ENCODE results near the gene CLINT1. TPM values are rescaled to one million over a fixed set of nuclear protein-coding genes. Genes with fewer than 3 reads are reported as not detected.
A peak's percentile ranks its signal among the peaks of the same experiment; 100 is the strongest.

The CLINT1 gene
- total RNA-seq, 2 donors from 2014 or later = 76.6 to 80.9 TPM

- H3K9me3 Mint-ChIP-seq = no peaks in the 10 kb centered on the region
- no peak overlapping the region for H3K4me3 Mint-ChIP-seq
- H3K4me1 Mint-ChIP-seq (ENCODE audit: low read depth in 2 of 2) = no peaks in the 10 kb centered on the region
- H3K36me3 Mint-ChIP-seq = no peaks in the 10 kb centered on the region
- ATAC-seq (no peak), DNase-seq (ENCODE audit: low spot score) (no peak)
- H3K27me3 Mint-ChIP-seq = no peaks in the 10 kb centered on the region
- no peak overlapping the region for H3K27ac Mint-ChIP-seq
These were observed 79.7 kb downstream of the CLINT1 start for GRCh38 chr5:157779221-157779620.

- ATAC-seq = no peak
- no peaks in the 10 kb centered on the region for H3K4me1 Mint-ChIP-seq (ENCODE audit: low read depth in 2 of 2)
- H3K36me3 Mint-ChIP-seq = no peaks in the 10 kb centered on the region
- DNase-seq (ENCODE audit: low spot score) = no peak
- H3K27me3 Mint-ChIP-seq = no peaks in the 10 kb centered on the region
- H3K27ac Mint-ChIP-seq = no peak overlapping the region
- no peak overlapping the region for H3K4me3 Mint-ChIP-seq
- no peaks in the 10 kb centered on the region for H3K9me3 Mint-ChIP-seq
These were observed 80.7 kb downstream of the CLINT1 start for GRCh38 chr5:157778121-157778805.

- no peaks in the 10 kb centered on the region for H3K27me3 Mint-ChIP-seq
- H3K4me3 Mint-ChIP-seq = no peak overlapping the region
- H3K27ac Mint-ChIP-seq = no peak overlapping the region
- no peak for DNase-seq (ENCODE audit: low spot score)
- no peaks in the 10 kb centered on the region for H3K4me1 Mint-ChIP-seq (ENCODE audit: low read depth in 2 of 2)
- no peak for ATAC-seq
- H3K36me3 Mint-ChIP-seq = no peaks in the 10 kb centered on the region
- no peaks in the 10 kb centered on the region for H3K9me3 Mint-ChIP-seq
These were observed 86.8 kb downstream of the CLINT1 start for GRCh38 chr5:157772127-157772526.

GRCh38 chr5:157770665-157771064, 88.3 kb downstream of the CLINT1 start:
- H3K27ac Mint-ChIP-seq = no peak overlapping the region
- H3K4me1 Mint-ChIP-seq (ENCODE audit: low read depth in 2 of 2) = no peaks in the 10 kb centered on the region
- H3K36me3 Mint-ChIP-seq = no peaks in the 10 kb centered on the region
- DNase-seq (ENCODE audit: low spot score) = no peak
- no peak overlapping the region for H3K4me3 Mint-ChIP-seq
- H3K27me3 Mint-ChIP-seq = no peaks in the 10 kb centered on the region
- no peak for ATAC-seq
- H3K9me3 Mint-ChIP-seq = no peaks in the 10 kb centered on the region

- no peaks in the 10 kb centered on the region for H3K27me3 Mint-ChIP-seq
- no peaks in the 10 kb centered on the region for H3K9me3 Mint-ChIP-seq
- H3K4me3 Mint-ChIP-seq = no peak overlapping the region
- H3K36me3 Mint-ChIP-seq = no peaks in the 10 kb centered on the region
- no peak for ATAC-seq
- no peak overlapping the region for H3K27ac Mint-ChIP-seq
- H3K4me1 Mint-ChIP-seq (ENCODE audit: low read depth in 2 of 2) = no peaks in the 10 kb centered on the region
- no peak for DNase-seq (ENCODE audit: low spot score)
These were observed 91.3 kb downstream of the CLINT1 start for GRCh38 chr5:157767689-157768088.

GRCh38 chr5:157766902-157767301, 92.0 kb downstream of the CLINT1 start:
- ATAC-seq (no peak), DNase-seq (ENCODE audit: low spot score) (no peak)
- Mint-ChIP-seq H3K4me3 (no peak overlapping the region), H3K9me3 (no peaks in the 10 kb centered on the region), H3K27me3 (no peaks in the 10 kb centered on the region), H3K4me1 (ENCODE audit: low read depth in 2 of 2) (no peaks in the 10 kb centered on the region), H3K27ac (no peak overlapping the region), H3K36me3 (no peaks in the 10 kb centered on the region)

- no peaks in the 10 kb centered on the region for H3K36me3 Mint-ChIP-seq
- H3K27ac Mint-ChIP-seq = no peak overlapping the region
- ATAC-seq = no peak
- no peak for DNase-seq (ENCODE audit: low spot score)
- H3K4me3 Mint-ChIP-seq = no peak overlapping the region
- H3K4me1 Mint-ChIP-seq (ENCODE audit: low read depth in 2 of 2) = no peaks in the 10 kb centered on the region
- no peaks in the 10 kb centered on the region for H3K27me3 Mint-ChIP-seq
- H3K9me3 Mint-ChIP-seq = no peaks in the 10 kb centered on the region
These were observed 92.5 kb downstream of the CLINT1 start for GRCh38 chr5:157766442-157766841.

GRCh38 chr5:157764531-157764930, 94.4 kb downstream of the CLINT1 start:
- Mint-ChIP-seq H3K9me3 (no peaks in the 10 kb centered on the region), H3K4me1 (ENCODE audit: low read depth in 2 of 2) (no peaks in the 10 kb centered on the region), H3K27me3 (no peaks in the 10 kb centered on the region), H3K27ac (no peak overlapping the region), H3K4me3 (no peak overlapping the region), H3K36me3 (peaks cover 4% of the 10 kb centered on the region)
- ATAC-seq (no peak), DNase-seq (ENCODE audit: low spot score) (no peak)

GRCh38 chr5:157761690-157762621, 97.0 kb downstream of the CLINT1 start:
- Mint-ChIP-seq H3K27ac (no peak overlapping the region), H3K36me3 (peaks cover 4% of the 10 kb centered on the region), H3K9me3 (no peaks in the 10 kb centered on the region), H3K4me3 (no peak overlapping the region), H3K4me1 (ENCODE audit: low read depth in 2 of 2) (no peaks in the 10 kb centered on the region), H3K27me3 (no peaks in the 10 kb centered on the region)
- no peak for DNase-seq (ENCODE audit: low spot score)
- peak; percentile 73 to 77 for ATAC-seq

GRCh38 chr5:157758706-157759105, 100.2 kb downstream of the CLINT1 start:
- Mint-ChIP-seq H3K9me3 (no peaks in the 10 kb centered on the region), H3K27ac (no peak overlapping the region), H3K4me3 (no peak overlapping the region), H3K36me3 (peaks cover 4% of the 10 kb centered on the region), H3K27me3 (no peaks in the 10 kb centered on the region), H3K4me1 (ENCODE audit: low read depth in 2 of 2) (no peaks in the 10 kb centered on the region)
- DNase-seq (ENCODE audit: low spot score) = no peak
- ATAC-seq = no peak

- Mint-ChIP-seq H3K27ac (no peak overlapping the region), H3K4me1 (ENCODE audit: low read depth in 2 of 2) (no peaks in the 10 kb centered on the region), H3K9me3 (no peaks in the 10 kb centered on the region), H3K4me3 (no peak overlapping the region), H3K27me3 (no peaks in the 10 kb centered on the region), H3K36me3 (peaks cover 9% of the 10 kb centered on the region)
- DNase-seq (ENCODE audit: low spot score) (no peak), ATAC-seq (peak in 1 of 2 donors; percentile 53)
These were observed 102.8 kb downstream of the CLINT1 start for GRCh38 chr5:157756122-157756521.

GRCh38 chr5:157750320-157750719, 108.6 kb downstream of the CLINT1 start:
- no peak for ATAC-seq

GRCh38 chr5:157749462-157749799, 109.5 kb downstream of the CLINT1 start:
- Mint-ChIP-seq H3K4me3 (no peak overlapping the region), H3K4me1 (ENCODE audit: low read depth in 2 of 2) (peaks cover 14 to 24% of the 10 kb centered on the region in 2 donors), H3K27me3 (no peaks in the 10 kb centered on the region), H3K27ac (no peak overlapping the region), H3K9me3 (no peaks in the 10 kb centered on the region), H3K36me3 (peaks cover 4% of the 10 kb centered on the region)
- DNase-seq (ENCODE audit: low spot score) (no peak), ATAC-seq (no peak)

More at GRCh38 chr5:157750320-157750719, 108.6 kb downstream of the CLINT1 start:
- no peak overlapping the region for H3K4me3 Mint-ChIP-seq
- peaks cover 4% of the 10 kb centered on the region for H3K36me3 Mint-ChIP-seq
- no peak for DNase-seq (ENCODE audit: low spot score)
- H3K4me1 Mint-ChIP-seq (ENCODE audit: low read depth in 2 of 2) = peaks cover 7 to 16% of the 10 kb centered on the region in 2 donors
- no peaks in the 10 kb centered on the region for H3K9me3 Mint-ChIP-seq
- H3K27ac Mint-ChIP-seq = no peak overlapping the region
- H3K27me3 Mint-ChIP-seq = no peaks in the 10 kb centered on the region

- Mint-ChIP-seq H3K9me3 (no peaks in the 10 kb centered on the region), H3K4me1 (ENCODE audit: low read depth in 2 of 2) (peaks cover 18 to 28% of the 10 kb centered on the region in 2 donors), H3K4me3 (no peak overlapping the region), H3K27ac (no peak overlapping the region), H3K36me3 (peaks cover 4% of the 10 kb centered on the region), H3K27me3 (no peaks in the 10 kb centered on the region)
- DNase-seq (ENCODE audit: low spot score) (no peak), ATAC-seq (no peak)
These were observed 110.0 kb downstream of the CLINT1 start for GRCh38 chr5:157748760-157749461.

All from natural killer cell treated with Interleukin-12 subunit alpha and Interleukin-12 subunit beta and Interleukin-15 and Interleukin-18, amount 100 ng/mL, for 72 hours (primary cell).